ENCODE results near the gene SYNE1.

Gene SYNE1

GRCh38 chr6:152309648-152310047, 327.5 kb downstream of the SYNE1 start:
- no peak for DNase-seq

- DNase-seq = no peak
Measured at GRCh38 chr6:152309006-152309405, 328.2 kb downstream of the SYNE1 start.

- DNase-seq = no peak
Measured at GRCh38 chr6:152308306-152308705, 328.9 kb downstream of the SYNE1 start.

DNA sequence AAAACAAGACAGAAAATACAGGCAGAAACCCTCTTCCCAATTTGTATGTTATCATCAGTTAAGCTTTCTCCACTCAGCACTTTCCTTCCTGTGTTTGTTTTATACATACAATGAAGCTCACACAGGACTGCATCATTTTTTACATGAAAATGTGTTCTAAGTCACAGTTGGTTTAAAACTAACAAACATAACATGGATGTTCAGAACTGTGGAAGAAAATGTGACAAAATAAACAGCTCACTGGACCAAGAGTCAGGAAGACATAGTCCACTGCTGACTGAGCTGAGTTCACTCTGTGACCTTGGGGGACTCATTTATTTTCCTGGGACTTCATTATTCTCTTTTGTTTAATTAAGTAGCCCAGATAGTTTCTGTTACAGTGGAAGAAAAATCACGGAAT, 331.5 kb downstream of the SYNE1 start:
- no peak for DNase-seq

GRCh38 chr6:152301765-152302568, 335.2 kb downstream of the SYNE1 start:
- peak; percentile 45 for DNase-seq

GRCh38 chr6:152301021-152301764, 336.0 kb downstream of the SYNE1 start:
- no peak for DNase-seq

GRCh38 chr6:152300517-152300916, 336.6 kb downstream of the SYNE1 start:
- DNase-seq = no peak

DNA sequence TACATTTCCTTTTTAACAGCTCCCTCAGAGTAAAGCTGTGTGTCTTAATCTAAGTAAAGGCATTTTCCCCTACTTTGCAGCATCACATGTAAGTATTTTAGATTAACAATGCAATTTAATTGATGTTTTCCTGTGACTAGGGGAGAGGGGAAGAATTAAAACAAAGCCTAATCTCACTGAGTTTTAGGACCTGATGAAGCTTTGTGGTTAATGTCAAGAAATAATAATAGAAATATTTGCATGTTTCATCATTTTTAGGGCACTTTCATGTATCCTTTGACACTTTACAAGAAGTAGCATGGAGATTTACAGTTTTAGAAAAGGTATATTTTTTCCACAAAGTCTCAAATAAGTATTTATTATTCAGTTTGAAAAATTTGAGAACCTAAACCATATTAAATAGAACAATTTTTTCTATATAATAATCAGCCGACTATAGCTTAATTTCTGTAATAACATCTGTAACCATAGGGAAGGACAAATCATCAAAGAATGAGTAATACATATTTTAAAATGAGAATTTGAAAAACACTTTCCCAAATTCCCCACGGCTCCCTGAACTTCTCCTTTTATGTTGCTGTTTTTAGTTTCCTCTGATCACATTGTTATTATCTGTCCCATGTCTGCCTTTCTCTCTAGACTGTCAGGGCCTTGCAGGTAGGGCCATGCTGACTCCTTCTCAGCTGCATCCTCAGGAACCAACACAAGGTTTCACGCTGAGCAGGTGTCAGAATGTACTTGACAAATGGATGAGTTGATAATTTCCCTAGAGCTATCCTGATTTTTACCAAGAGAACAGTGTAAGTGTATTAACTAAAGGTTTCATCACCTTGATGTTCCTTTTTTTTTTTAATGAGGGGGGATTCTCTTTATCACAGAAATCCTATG, 338.1 kb downstream of the SYNE1 start:
- no peak for DNase-seq

DNA sequence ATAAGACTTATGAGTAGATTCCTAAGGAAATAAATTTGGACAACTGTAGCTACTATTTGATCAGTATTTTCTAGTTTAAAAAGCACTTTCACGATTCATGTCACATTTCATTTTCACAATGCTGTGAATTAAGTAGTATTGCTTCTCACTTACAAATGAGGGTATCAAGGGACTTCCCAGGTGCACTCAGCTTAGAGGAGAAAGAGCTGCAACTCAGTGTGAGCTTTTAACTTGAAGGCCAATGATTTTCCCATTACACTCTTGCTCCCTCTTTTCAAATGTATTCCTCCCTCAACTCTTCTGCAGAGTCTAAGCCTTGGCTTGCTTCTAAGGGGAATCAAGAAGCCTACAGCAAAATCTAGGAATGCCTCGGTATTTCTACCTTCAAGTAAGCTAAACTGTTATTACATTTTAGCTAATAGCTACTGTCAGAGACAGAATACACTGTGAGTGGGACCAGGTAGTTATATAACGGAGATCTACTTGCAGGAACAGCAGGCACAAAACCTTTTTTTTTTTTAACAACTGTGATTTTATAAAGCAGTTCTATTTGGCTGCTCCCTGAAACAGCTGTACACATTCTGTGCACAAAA, 339.0 kb downstream of the SYNE1 start:
- DNase-seq = no peak

- no peak for DNase-seq
Measured at GRCh38 chr6:152296648-152297376, 340.4 kb downstream of the SYNE1 start.

GRCh38 chr6:152295920-152296319, 341.2 kb downstream of the SYNE1 start:
- DNase-seq = no peak

DNA sequence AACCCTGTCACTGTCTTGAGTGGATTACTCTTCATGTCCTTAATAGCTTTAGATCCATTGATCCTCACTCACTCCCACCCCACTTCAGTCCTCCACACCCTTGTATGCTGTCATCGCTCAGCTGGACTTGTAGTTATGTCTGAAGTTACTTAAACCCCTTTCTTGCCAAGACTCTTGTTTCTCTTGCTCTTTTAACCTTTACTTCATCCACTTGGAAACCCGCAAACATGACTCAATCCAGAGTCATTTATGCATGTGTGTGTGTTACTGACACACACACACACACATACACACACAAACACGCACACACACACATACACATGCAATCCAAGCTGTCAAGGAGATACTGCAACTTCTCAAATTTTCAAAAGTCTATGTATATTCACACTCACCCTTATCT, 341.8 kb downstream of the SYNE1 start:
- no peak for DNase-seq

DNA sequence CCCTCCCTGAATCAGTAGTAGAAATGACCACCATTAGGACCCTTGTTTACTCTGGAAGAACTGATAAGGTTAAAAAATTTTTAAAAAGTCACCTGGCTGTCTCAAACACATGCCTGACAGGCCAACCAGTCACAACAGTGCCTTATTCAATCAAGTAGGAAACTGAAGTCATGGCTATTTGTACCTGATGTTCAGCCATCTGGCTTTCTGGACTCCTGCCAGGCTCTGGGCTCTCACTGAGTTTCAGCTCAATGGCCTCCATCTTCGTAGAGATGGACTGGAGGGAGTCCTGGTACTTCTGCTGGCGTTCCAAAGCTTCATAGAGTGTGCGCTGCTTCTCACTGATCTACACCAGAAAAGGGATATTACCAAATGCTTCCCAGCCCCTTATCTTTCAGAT, 343.8 kb downstream of the SYNE1 start:
- DNase-seq = peak; percentile 53

DNA sequence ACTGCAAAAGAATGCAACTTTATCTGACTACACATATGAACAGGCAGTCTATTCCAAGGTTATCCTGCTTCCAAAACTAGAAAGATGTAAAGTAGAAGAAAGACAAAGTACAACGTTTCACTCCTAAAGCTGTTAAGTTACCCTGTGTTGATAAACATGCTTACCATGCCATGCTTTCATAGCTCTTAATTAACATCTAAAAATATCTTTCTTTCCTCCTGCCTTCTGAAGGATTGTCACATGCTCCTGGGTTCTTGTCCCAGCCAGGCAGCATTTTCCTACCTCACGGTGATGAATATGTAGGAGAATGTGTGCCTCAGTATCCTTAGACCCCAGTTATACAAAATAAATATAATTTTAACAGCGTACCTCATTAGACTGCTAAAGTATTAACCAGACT, 344.6 kb downstream of the SYNE1 start:
- no peak for DNase-seq

DNA sequence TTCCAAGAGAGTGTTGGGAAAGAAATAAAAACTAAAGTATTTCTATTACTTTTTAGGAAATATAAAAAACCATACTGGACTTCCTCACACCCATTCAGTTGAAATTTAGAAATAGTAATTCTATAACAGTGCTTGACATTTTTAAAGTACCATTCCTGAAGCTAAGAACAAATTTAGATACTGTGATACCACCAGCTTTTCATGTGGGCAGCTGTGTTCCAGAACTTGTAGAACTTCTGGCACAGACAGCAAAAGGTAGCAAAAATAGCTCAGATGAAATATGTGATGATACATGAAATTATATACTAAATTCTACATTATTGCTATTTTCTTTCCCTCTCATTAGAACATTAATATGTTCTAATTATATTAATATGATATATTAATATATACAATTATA, 346.5 kb downstream of the SYNE1 start:
- no peak for DNase-seq

- peak; percentile 41 for DNase-seq
Measured at GRCh38 chr6:152277826-152278329, 359.3 kb downstream of the SYNE1 start.

- no peak for DNase-seq
Measured at GRCh38 chr6:152273638-152274037, 363.5 kb downstream of the SYNE1 start.

DNA sequence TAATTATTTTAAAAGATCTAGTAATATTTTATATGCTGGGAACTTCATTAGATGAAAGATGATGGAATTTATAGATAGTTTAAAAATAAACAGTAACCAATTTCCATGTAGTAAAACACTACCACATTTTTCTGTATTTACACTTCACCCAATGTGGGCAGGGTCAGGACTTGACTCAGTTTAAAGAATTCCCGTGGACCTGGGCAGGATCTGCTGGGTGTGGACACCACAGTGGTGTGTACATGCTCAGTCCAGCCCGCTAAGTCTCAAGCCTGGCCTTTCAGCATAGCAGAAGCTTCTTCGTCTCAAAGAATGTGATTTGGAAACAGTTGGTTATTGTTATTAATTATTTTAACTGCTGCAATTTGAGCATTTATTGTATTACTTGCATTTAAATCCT, 364.2 kb downstream of the SYNE1 start:
- DNase-seq = no peak

DNA sequence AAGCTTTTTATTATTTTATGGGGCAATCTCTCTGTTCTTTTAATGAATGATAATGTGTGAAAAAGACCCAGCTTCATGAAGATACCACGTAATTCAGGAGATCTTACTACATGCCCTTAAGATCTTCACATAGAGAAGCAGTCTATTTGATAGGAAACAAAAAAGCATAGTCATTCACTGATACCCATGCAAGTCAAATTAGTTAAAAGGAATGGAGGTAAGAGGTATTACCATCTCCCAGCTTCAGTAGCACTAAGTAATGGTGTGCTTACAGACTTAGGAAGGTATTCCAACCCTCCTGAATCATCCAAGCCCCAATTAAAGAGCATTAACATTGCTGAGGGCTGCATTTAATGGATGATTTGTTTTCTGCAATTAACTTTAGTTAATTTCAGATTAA, 364.7 kb downstream of the SYNE1 start:
- no peak for DNase-seq

DNA sequence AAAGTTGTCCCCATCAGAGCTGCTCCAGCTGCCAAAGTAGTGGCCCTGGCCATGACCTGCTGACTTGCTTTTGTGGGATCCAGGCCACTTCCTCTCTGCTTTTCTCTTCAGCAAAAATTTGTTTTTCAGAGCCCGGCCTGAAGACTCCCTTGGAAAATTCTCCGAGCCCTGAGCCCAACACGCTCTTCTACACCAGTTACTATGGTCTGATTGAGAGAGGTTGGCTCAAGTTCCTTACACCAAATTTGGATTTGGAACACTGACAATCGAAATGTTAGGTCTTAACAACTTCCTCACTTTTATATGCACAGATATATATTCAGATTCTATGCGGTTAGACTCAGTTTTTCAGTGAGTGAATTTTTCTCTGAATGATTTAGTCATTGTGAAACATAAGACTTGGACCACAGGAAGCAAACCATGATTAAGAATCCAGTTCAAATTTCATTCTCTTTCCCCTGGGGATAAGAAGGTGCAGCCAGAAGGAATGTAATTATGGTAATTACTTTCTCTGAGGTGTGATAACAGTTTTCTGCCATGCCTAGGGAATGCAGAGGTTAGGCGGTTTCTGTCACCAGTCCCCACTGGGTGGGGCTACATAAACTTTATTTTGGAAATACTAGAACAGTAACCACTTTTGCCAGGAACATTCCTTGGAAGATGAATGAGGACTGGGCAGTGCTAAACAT, 365.2 kb downstream of the SYNE1 start:
- no peak for DNase-seq

DNA sequence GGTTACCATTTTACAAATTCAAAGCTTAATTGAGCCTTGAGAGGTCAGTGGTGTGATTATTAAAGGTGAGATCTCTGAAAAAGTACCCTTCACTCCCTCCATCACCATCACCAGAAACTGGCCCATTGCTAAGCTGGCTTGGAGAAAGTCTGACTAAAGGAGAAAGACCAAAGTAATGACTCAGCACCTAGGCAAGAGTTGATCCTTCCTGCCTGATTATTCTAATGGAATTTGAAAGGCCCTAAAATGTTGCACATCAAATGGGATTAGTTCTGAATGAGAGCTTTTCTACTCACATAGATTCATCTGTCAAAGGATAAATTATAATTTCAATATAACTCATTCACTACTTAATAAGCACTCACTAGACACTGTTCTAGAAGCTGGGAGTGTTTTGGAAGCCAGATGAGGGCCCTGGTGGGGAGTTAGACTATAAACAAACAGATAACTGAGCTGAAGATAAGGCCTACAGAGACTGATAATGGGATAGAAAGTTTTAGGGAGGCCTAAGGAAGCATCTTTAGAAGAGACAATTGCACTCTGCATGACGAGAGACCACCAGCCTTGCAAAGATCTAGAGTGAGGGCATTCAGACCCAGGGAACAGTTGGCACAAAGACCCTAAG, 366.7 kb downstream of the SYNE1 start:
- no peak for DNase-seq

Data from DMS153 (cell line).